CD14-positive monocyte (primary cell): Measurements from ENCODE around the gene EML6. TPM values are rescaled to one million over a fixed set of nuclear protein-coding genes. Genes with fewer than 3 reads are reported as not detected.
"Not testable (repeated sequence)": the region's sequence is repeated elsewhere in the genome, so short reads cannot be mapped to it uniquely, and the experiment has no call there.

Experiments used
- DNase-seq, 3 donors: peaks; one replicate each; pipeline ENCODE4 v3.0.0-alpha.2; 2011 to 2022
- H2AFZ ChIP-seq: 2 replicates; pipeline ENCODE4 v1.6.0; 2012; ENCODE audit warnings: mild to moderate bottlenecking, low read depth, low read length, inconsistent platforms; ENCODE audit not compliant: insufficient read depth, poor library complexity, severe bottlenecking
- H3K27ac ChIP-seq, 2 donors: 1 replicate in 1 of 2; 2 replicates in 1 of 2; pipeline ENCODE4 v1.5.1; 2012 to 2013; ENCODE audit warnings: low read length in 2 of 2, control low read depth in 1 of 2, inconsistent platforms in 1 of 2, low read depth in 1 of 2, mild to moderate bottlenecking in 1 of 2
- H3K27me3 ChIP-seq, 2 donors: one replicate each; pipeline versions ENCODE4 v1.6.0 to v1.6.1; 2011 to 2013; ENCODE audit warnings: low read length in 2 of 2; ENCODE audit not compliant: control insufficient read depth in 2 of 2, insufficient read depth in 2 of 2
- H3K36me3 ChIP-seq, 2 donors: replicated peaks in 1 of 2; 1 replicate in 1 of 2; 2 replicates in 1 of 2; pipeline versions ENCODE4 v1.5.1 to v1.6.1; 2012 to 2013; ENCODE audit warnings: low read length in 2 of 2, control low read depth in 1 of 2, inconsistent platforms in 1 of 2, mild to moderate bottlenecking in 1 of 2; ENCODE audit not compliant: insufficient read depth in 2 of 2, control insufficient read depth in 1 of 2
- H3K4me1 ChIP-seq, 2 donors: 1 replicate in 1 of 2; 2 replicates in 1 of 2; pipeline versions ENCODE4 v1.5.1 to v1.6.1; 2012 to 2013; ENCODE audit warnings: low read length in 2 of 2, control low read depth in 1 of 2, inconsistent platforms in 1 of 2, mild to moderate bottlenecking in 1 of 2, moderate library complexity in 1 of 2; ENCODE audit not compliant: insufficient read depth in 2 of 2, control insufficient read depth in 1 of 2
- H3K4me2 ChIP-seq: replicated peaks from 2 replicates; pipeline ENCODE3; 2012; ENCODE audit warnings: low read length, moderate library complexity, mild to moderate bottlenecking; ENCODE audit not compliant: poor library complexity, severe bottlenecking; ENCODE audit errors: extremely low read depth
- H3K4me3 ChIP-seq, 3 experiments: fragments of 200-600 bp in 1 of 3; sonication (generic) in 1 of 3; replicated peaks in 1 of 3; 1 replicate in 2 of 3; 2 replicates in 1 of 3; pipeline ENCODE4 v1.5.1; 2011 to 2013; ENCODE audit warnings: low read length in 3 of 3, mild to moderate bottlenecking in 3 of 3, control low read depth in 2 of 3, low read depth in 2 of 3, inconsistent platforms in 1 of 3, moderate library complexity in 1 of 3
- H3K79me2 ChIP-seq: 2 replicates; pipeline ENCODE4 v1.6.0; 2012; ENCODE audit warnings: mild to moderate bottlenecking, control low read depth, inconsistent platforms, low read length, moderate library complexity; ENCODE audit not compliant: insufficient read depth
- H3K9ac ChIP-seq: 2 replicates; pipeline ENCODE4 v1.6.0; 2017; ENCODE audit warnings: low read length, mild to moderate bottlenecking; ENCODE audit not compliant: insufficient read depth, poor library complexity, severe bottlenecking
- H3K9me3 ChIP-seq, 2 donors: replicated peaks in 1 of 2; 1 replicate in 1 of 2; 2 replicates in 1 of 2; pipeline versions ENCODE4 v1.5.1 to v1.6.1; 2012 to 2013; ENCODE audit warnings: low read length in 2 of 2, control low read depth in 1 of 2; ENCODE audit not compliant: control insufficient read depth in 1 of 2, insufficient read depth in 1 of 2
- H4K20me1 ChIP-seq: 2 replicates; pipeline ENCODE4 v1.6.0; 2012; ENCODE audit warnings: mild to moderate bottlenecking, low read length, control low read depth, moderate library complexity; ENCODE audit not compliant: insufficient read depth
- H3K27ac Mint-ChIP-seq, 7 donors: one replicate each; pipeline ENCODE4 v1.8.0; 2020; ENCODE audit warnings: mild to moderate bottlenecking in 7 of 7, mixed read lengths in 7 of 7, moderate library complexity in 6 of 7, inconsistent platforms in 2 of 7
- H3K27me3 Mint-ChIP-seq, 3 donors: one replicate each; pipeline ENCODE4 v1.8.0; 2021 to 2022; ENCODE audit warnings: low read depth in 3 of 3, mild to moderate bottlenecking in 3 of 3, mixed read lengths in 3 of 3, moderate library complexity in 3 of 3, inconsistent platforms in 1 of 3
- H3K36me3 Mint-ChIP-seq, 2 donors: one replicate each; pipeline ENCODE4 v1.8.0; 2020; ENCODE audit warnings: mixed read lengths in 2 of 2, inconsistent platforms in 1 of 2, mild to moderate bottlenecking in 1 of 2
- H3K4me1 Mint-ChIP-seq: one replicate; pipeline ENCODE4 v1.8.0; 2020; ENCODE audit warnings: mild to moderate bottlenecking, mixed read lengths
- H3K4me3 Mint-ChIP-seq, 2 donors: one replicate each; pipeline ENCODE4 v1.8.0; 2020; ENCODE audit warnings: mild to moderate bottlenecking in 2 of 2, mixed read lengths in 2 of 2, moderate library complexity in 1 of 2
- H3K9me3 Mint-ChIP-seq, 7 donors: one replicate each; pipeline ENCODE4 v1.8.0; 2020 to 2022; ENCODE audit warnings: mixed read lengths in 7 of 7, mild to moderate bottlenecking in 6 of 7, moderate library complexity in 6 of 7, inconsistent platforms in 2 of 7
- CTCF ChIP-seq: fragments of 200-600 bp; IDR thresholded peaks from one replicate; pipeline ENCODE4 v1.8.0; 2022; ENCODE audit warnings: antibody characterized with exemption, mild to moderate bottlenecking
- WGBS: methylation state at CpG from one replicate; pipeline ENCODE4 v1.1.5; 2013; ENCODE audit warnings: missing lambda C conversion rate; ENCODE audit not compliant: insufficient coverage; 5-methylcytosine and 5-hydroxymethylcytosine counted together
- intact Hi-C, 2 donors: fragments of 100-400 bp; cut with micrococcal nuclease; formaldehyde crosslinking; loops; one replicate each; pipeline versions ENCODE4 v1.15.0 to v1.15.1; 2023
- polyA plus RNA-seq, 3 donors: library from polyadenylated mRNA; depleted of rRNA in 1 of 3; unstranded in 2 of 3; stranded (reverse) in 1 of 3; fragments of 300-500 nt in 2 of 3; fragments of >200 nt in 1 of 3; fragmentation: Illumina TruSeq in 2 of 3; gene quantifications; 1 replicate in 2 of 3; 2 replicates in 1 of 3; pipeline ENCODE4 v1.2.3, GENCODE V29; 2012 to 2021

The EML6 gene
- polyA plus RNA-seq, 3 donors: 0.79 TPM; not detected in 2

DNA sequence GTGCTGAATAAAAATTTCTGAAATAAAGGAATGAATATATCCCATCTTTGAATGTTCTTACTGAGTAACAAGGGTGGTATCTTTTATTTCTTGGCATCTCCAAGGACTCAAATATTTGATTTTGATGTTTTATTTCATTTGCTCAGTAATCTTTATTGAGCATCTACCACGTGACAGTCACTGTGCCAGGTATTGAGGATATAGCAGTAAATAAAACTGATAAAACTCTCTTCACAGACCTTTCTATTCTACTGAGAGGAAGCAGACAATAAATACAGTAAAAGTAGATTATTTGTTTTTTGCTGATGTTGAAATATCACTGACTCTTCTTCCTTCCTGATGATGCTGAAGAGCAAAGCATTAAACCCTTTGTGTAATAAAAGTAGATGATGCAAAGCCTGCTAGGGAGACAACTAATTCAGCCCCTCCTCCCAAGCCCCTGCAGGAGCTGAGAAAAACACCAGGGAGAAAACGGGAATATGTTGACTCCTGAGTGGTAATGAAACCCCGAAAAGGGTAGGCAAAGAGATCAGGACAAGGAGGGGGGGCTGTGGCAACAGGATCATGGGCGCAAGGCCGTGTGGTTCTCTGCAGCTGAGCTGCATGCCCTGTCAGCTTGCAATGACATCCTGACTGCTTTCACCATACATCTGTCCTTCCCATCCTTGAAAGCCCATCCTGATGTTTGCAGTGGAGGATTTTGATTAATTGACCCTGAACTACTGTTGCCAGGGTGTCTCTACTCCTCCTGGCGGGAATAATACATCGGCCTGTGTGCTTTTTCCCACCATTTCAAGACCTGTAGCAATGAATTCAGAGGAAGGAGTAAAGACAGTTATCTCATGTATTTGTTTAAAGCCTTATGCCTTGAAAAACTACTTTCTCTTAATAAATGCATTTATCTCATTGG, 117.4 kb downstream of the EML6 start:
- H4K20me1 ChIP-seq: no peaks in the 10 kb centered on the region

GRCh38 chr2:54841500-54841899, 118.0 kb downstream of the EML6 start:
- H3K4me1 Mint-ChIP-seq, H3K27ac Mint-ChIP-seq, H3K36me3 Mint-ChIP-seq: not testable (repeated sequence)

More for the DNA sequence above, 117.4 kb downstream of the EML6 start:
- Mint-ChIP-seq H3K36me3 (no peaks in the 10 kb centered on the region), H3K4me3 (no peak overlapping the region), H3K27me3 (peaks cover 0 to 3% (median 0%) of the 10 kb centered on the region in 3 donors), H3K9me3 (no peaks in the 10 kb centered on the region), H3K27ac (no peak overlapping the region), H3K4me1 (peaks cover 8% of the 10 kb centered on the region)
- no peaks in the 10 kb centered on the region for H3K36me3 ChIP-seq
- H3K27me3 ChIP-seq: no peaks in the 10 kb centered on the region
- TF ChIP-seq CTCF: no peak
- 90% methylated on average over 2 of the region's 7 CpGs for WGBS
- H3K27ac ChIP-seq: no peak overlapping the region
- no peaks in the 10 kb centered on the region for H3K79me2 ChIP-seq
- H3K4me3 ChIP-seq: no peak overlapping the region
- no peaks in the 10 kb centered on the region for H3K9me3 ChIP-seq
- intact Hi-C loops: no loop called here
- no peak for DNase-seq
- H3K4me1 ChIP-seq: no peaks in the 10 kb centered on the region
- H3K4me2 ChIP-seq: no peak overlapping the region
- no peak overlapping the region for H2AFZ ChIP-seq
- no peak overlapping the region for H3K9ac ChIP-seq

More at GRCh38 chr2:54841500-54841899, 118.0 kb downstream of the EML6 start:
- H3K4me2 ChIP-seq, H3K27ac ChIP-seq, H3K4me3 Mint-ChIP-seq, H3K36me3 ChIP-seq, H3K9me3 ChIP-seq, DNase-seq, H3K4me1 ChIP-seq, H3K9me3 Mint-ChIP-seq, H3K9ac ChIP-seq, intact Hi-C loops, H3K79me2 ChIP-seq, H3K27me3 ChIP-seq, H3K4me3 ChIP-seq, H3K27me3 Mint-ChIP-seq, H2AFZ ChIP-seq, H4K20me1 ChIP-seq: not testable (repeated sequence)
- 100% methylated on average over 3 of the region's 10 CpGs for WGBS
